ENCODE measurements around the gene NKIRAS1.

DNA sequence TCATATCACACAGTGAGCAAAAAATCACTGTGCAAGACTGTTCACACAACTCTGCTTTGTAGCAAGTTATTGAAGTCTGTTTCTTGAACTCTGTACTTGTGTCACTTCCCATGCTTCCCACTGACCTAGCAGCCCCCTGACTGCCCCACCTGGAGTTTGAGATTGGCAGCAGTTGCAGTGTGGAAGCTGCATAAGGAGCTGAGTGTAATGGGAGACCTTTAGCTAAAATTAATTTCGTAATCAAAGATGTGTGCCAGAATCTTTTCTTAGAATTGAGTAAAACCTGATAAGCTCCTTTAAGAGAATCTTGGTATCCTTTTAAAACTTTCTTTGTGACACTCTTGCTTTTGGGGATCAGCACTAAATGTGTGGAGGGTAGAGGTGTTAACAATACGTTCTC is 42.8 kb downstream of the NKIRAS1 start:
- TF ChIP-seq, protein P1, sequence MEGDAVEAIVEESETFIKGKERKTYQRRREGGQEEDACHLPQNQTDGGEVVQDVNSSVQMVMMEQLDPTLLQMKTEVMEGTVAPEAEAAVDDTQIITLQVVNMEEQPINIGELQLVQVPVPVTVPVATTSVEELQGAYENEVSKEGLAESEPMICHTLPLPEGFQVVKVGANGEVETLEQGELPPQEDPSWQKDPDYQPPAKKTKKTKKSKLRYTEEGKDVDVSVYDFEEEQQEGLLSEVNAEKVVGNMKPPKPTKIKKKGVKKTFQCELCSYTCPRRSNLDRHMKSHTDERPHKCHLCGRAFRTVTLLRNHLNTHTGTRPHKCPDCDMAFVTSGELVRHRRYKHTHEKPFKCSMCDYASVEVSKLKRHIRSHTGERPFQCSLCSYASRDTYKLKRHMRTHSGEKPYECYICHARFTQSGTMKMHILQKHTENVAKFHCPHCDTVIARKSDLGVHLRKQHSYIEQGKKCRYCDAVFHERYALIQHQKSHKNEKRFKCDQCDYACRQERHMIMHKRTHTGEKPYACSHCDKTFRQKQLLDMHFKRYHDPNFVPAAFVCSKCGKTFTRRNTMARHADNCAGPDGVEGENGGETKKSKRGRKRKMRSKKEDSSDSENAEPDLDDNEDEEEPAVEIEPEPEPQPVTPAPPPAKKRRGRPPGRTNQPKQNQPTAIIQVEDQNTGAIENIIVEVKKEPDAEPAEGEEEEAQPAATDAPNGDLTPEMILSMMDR (IDR thresholded peaks at IDR 0.05), result no peak
- no peak for TF ChIP-seq POLR2A (IDR thresholded peaks at IDR 0.05)

All from thyroid gland (tissue), 4 donors.